SK-N-SH treated with all-trans-retinoic acid at 6 μM for 48 hours (cell line): Measurements from ENCODE around the gene RTN4R.

Source experiments
- ATAC-seq: fragments of 200-7000 bp; cut with Tn5 transposase; 3 replicates; pipeline ENCODE4 v1.9.1; 2020; ENCODE audit warnings: mild to moderate bottlenecking, moderate library complexity
- ARNTL ChIP-seq: fragments of 450-650 bp; formaldehyde crosslinking; IDR thresholded peaks from 2 replicates; pipeline ENCODE4 v1.5.0; 2020; ENCODE audit warnings: low read depth, mild to moderate bottlenecking, moderate library complexity, borderline replicate concordance
- BACH2 ChIP-seq: fragments of 250-450 bp; sonication (Bioruptor Pico); IDR thresholded peaks from 2 replicates; pipeline ENCODE4 v1.9.0; 2021; ENCODE audit warnings: mild to moderate bottlenecking, borderline replicate concordance
- CREB5 ChIP-seq: fragments of 250-450 bp; sonication (Bioruptor Pico); IDR thresholded peaks from 2 replicates; pipeline ENCODE4 v1.5.1; 2020; ENCODE audit warnings: low read depth, mild to moderate bottlenecking, moderate library complexity
- CSDC2 ChIP-seq: fragments of 250-450 bp; sonication (Bioruptor Pico); IDR thresholded peaks from 2 replicates; pipeline ENCODE4 v1.5.0; 2020; ENCODE audit warnings: mild to moderate bottlenecking, moderate library complexity
- ESRRG ChIP-seq: fragments of 250-450 bp; sonication (Bioruptor Pico); IDR thresholded peaks from 2 replicates; pipeline ENCODE4 v1.6.1; 2021; ENCODE audit warnings: mild to moderate bottlenecking
- GLIS3 ChIP-seq: fragments of 250-450 bp; sonication (Bioruptor Pico); IDR thresholded peaks from 2 replicates; pipeline ENCODE4 v1.5.0; 2020; ENCODE audit warnings: mild to moderate bottlenecking, moderate library complexity
- ISL1 ChIP-seq: fragments of 250-450 bp; sonication (Bioruptor Pico); IDR thresholded peaks from 2 replicates; pipeline ENCODE4 v2.1.2; 2022; ENCODE audit warnings: mild to moderate bottlenecking, moderate library complexity
- OSR1 ChIP-seq: fragments of 250-450 bp; sonication (Bioruptor Pico); IDR thresholded peaks from 2 replicates; pipeline ENCODE4 v1.8.0; 2022; ENCODE audit warnings: moderate library complexity, mild to moderate bottlenecking, inconsistent platforms
- PATZ1 ChIP-seq: fragments of 250-450 bp; sonication (Bioruptor Pico); IDR thresholded peaks from 2 replicates; pipeline ENCODE4 v1.8.0; 2020; ENCODE audit warnings: mild to moderate bottlenecking, moderate library complexity, borderline replicate concordance
- RARB ChIP-seq: fragments of 250-450 bp; sonication (Bioruptor Pico); IDR thresholded peaks from 2 replicates; pipeline ENCODE4 v1.8.0; 2021; ENCODE audit warnings: mild to moderate bottlenecking, moderate library complexity
- SNAI2 ChIP-seq: fragments of 250-450 bp; sonication (Bioruptor Pico); IDR thresholded peaks from 2 replicates; pipeline ENCODE4 v1.5.0; 2020; ENCODE audit warnings: mild to moderate bottlenecking, moderate library complexity
- TOX ChIP-seq: fragments of 250-450 bp; sonication (Bioruptor Pico); IDR thresholded peaks from 2 replicates; pipeline ENCODE4 v1.8.0; 2021; ENCODE audit warnings: mild to moderate bottlenecking, moderate library complexity, borderline replicate concordance
- ZFP3 ChIP-seq: fragments of 250-450 bp; sonication (Bioruptor Pico); IDR thresholded peaks from 2 replicates; pipeline ENCODE4 v1.5.0; 2020; ENCODE audit warnings: mild to moderate bottlenecking, moderate library complexity
- ZFP30 ChIP-seq: fragments of 450-650 bp; formaldehyde crosslinking; IDR thresholded peaks from 2 replicates; pipeline ENCODE4 v1.5.0; 2022; ENCODE audit warnings: mild to moderate bottlenecking, moderate library complexity
- ZNF565 ChIP-seq: fragments of 450-650 bp; formaldehyde crosslinking; conservative IDR thresholded peaks from 2 replicates; pipeline ENCODE4 v1.5.0; 2020; ENCODE audit warnings: low read depth, mild to moderate bottlenecking, moderate library complexity
- ZNF70 ChIP-seq: fragments of 450-650 bp; formaldehyde crosslinking; IDR thresholded peaks from 2 replicates; pipeline ENCODE4 v1.5.0; 2020; ENCODE audit warnings: mild to moderate bottlenecking, moderate library complexity
- ZNF8 ChIP-seq: fragments of 450-650 bp; formaldehyde crosslinking; IDR thresholded peaks from 2 replicates; pipeline ENCODE4 v1.5.0; 2020; ENCODE audit warnings: mild to moderate bottlenecking, moderate library complexity
- TF ChIP-seq, protein P1 (sequence below): fragments of 250-450 bp; sonication (Bioruptor Pico); IDR thresholded peaks from 2 replicates; pipeline ENCODE4 v1.5.0; 2020; ENCODE audit warnings: mild to moderate bottlenecking, moderate library complexity

Gene RTN4R

GRCh38 chr22:20256027-20256426, 12.1 kb downstream of the RTN4R start:
- no peak for ATAC-seq
- TF ChIP-seq ZNF70 (CRISPR knock-in tag) (no peak), ZNF565 (CRISPR knock-in tag) (no peak), ISL1 (CRISPR knock-in tag) (no peak), SNAI2 (CRISPR knock-in tag) (no peak), CREB5 (no peak)

- no peak for ATAC-seq
- TF ChIP-seq, protein P1, sequence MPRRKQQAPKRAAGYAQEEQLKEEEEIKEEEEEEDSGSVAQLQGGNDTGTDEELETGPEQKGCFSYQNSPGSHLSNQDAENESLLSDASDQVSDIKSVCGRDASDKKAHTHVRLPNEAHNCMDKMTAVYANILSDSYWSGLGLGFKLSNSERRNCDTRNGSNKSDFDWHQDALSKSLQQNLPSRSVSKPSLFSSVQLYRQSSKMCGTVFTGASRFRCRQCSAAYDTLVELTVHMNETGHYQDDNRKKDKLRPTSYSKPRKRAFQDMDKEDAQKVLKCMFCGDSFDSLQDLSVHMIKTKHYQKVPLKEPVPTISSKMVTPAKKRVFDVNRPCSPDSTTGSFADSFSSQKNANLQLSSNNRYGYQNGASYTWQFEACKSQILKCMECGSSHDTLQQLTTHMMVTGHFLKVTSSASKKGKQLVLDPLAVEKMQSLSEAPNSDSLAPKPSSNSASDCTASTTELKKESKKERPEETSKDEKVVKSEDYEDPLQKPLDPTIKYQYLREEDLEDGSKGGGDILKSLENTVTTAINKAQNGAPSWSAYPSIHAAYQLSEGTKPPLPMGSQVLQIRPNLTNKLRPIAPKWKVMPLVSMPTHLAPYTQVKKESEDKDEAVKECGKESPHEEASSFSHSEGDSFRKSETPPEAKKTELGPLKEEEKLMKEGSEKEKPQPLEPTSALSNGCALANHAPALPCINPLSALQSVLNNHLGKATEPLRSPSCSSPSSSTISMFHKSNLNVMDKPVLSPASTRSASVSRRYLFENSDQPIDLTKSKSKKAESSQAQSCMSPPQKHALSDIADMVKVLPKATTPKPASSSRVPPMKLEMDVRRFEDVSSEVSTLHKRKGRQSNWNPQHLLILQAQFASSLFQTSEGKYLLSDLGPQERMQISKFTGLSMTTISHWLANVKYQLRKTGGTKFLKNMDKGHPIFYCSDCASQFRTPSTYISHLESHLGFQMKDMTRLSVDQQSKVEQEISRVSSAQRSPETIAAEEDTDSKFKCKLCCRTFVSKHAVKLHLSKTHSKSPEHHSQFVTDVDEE (CRISPR knock-in tag): no peak
- TF ChIP-seq PATZ1: no peak
- no peak for TF ChIP-seq CSDC2
- TF ChIP-seq ZNF565 (CRISPR knock-in tag): no peak
- TF ChIP-seq GLIS3 (CRISPR knock-in tag): no peak
- no peak for TF ChIP-seq ZFP3 (CRISPR knock-in tag)
Measured at GRCh38 chr22:20254975-20255946, 12.9 kb downstream of the RTN4R start.

DNA sequence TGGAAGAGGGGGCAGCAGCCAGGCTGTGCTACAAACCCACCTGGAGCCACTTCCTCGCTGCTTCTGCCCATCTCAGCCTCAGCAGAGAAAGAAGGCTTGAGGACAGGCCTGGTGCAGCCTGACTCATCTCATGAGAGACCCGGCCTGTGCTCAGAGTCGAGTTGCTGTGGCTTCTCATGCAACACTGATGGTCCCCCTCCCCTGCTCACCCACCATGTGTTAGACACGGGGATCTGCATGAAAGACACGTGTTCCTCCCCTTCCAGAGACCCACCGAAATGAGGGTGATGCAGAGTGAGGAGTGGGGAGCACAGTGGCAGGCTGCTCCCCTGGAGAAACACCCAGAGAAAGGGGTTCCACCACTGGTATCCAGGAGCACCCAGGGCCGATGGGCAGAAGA, 15.0 kb downstream of the RTN4R start:
- TF ChIP-seq TOX (CRISPR knock-in tag) (no peak), RARB (CRISPR knock-in tag) (no peak), ZFP30 (no peak), ZNF8 (CRISPR knock-in tag) (no peak), SNAI2 (CRISPR knock-in tag) (no peak), ARNTL (CRISPR knock-in tag) (no peak), ZFP3 (CRISPR knock-in tag) (no peak), GLIS3 (CRISPR knock-in tag) (no peak), ESRRG (CRISPR knock-in tag) (no peak), BACH2 (CRISPR knock-in tag) (no peak)
- no peak for ATAC-seq

GRCh38 chr22:20251981-20252380, 16.1 kb downstream of the RTN4R start:
- TF ChIP-seq ZFP30: no peak
- TF ChIP-seq ZNF8 (CRISPR knock-in tag): no peak
- TF ChIP-seq, protein P1 (CRISPR knock-in tag): no peak
- TF ChIP-seq ARNTL (CRISPR knock-in tag): no peak
- TF ChIP-seq ESRRG (CRISPR knock-in tag): no peak
- no peak for TF ChIP-seq OSR1 (CRISPR knock-in tag)
- ATAC-seq: no peak
